ENCODE data around the gene HIP1.
"Not testable (repeated sequence)": the region's sequence is repeated elsewhere in the genome, so short reads cannot be mapped to it uniquely, and the experiment has no call there.

The HIP1 gene

DNA sequence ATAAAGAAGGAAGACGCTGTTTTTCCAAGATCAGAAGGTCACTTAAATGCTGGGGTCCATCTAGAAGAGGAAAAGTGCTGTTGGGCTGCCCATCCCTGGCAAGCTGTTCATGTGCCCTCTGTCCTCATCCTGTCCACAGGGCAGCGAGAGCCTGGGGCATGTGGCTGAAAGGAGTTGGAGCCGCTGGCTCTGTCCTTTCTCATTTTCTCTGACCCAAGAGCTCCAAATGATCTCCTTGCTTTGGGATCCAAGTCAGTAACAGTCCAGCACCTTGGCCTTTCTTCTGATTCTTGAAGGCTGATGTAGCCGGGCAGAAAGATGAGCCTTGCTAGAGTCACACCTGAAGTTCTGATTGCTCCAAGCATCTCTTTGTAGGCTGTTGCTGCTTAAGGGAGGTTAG lies 202.2 kb downstream of the HIP1 start:
- ATAC-seq (replicated peaks): no peak
- H3K36me3 Mint-ChIP-seq: peaks cover 5 to 10% of the 10 kb centered on the region in 2 donors

DNA sequence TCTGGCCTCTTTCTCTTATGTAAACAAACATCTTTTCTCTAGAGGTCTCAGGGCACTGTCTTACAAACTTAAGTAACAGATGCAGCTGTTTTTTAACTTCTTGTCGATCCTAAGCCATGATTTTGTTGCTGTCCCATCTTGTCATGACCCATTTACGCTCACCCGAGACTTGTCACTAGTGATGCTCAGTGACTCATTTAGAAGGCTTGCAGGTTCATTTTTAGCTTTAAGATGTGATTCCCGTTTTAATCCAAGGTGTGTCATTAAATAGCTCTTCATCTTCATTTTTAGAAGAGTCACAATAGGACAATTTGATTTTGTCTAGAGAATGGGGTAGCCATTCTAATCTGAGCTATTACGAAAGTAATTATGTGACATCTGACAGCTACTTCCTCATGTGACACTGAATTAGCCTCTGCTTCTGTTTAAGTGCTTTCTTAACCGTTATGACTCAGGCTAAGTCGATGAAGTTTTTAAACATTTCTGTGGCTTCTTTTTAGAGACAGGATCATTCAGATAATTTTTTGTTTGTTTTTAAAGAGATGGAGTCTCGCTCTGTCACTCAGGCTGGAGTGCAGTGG lies 203.9 kb downstream of the HIP1 start:
- ATAC-seq (replicated peaks) (peak; percentile 98 to 99), DNase-seq (no peak)
- Mint-ChIP-seq H3K4me1 (peaks cover 5 to 10% of the 10 kb centered on the region in 2 donors), H3K4me3 (no peak overlapping the region), H3K36me3 (peaks cover 5 to 9% of the 10 kb centered on the region in 2 donors), H3K9me3 (no peaks in the 10 kb centered on the region), H3K27ac (peak overlapping the region; percentile 34), H3K27me3 (no peaks in the 10 kb centered on the region)

More for the DNA sequence above, 202.2 kb downstream of the HIP1 start:
- H3K4me1 Mint-ChIP-seq: peaks cover 5 to 10% of the 10 kb centered on the region in 2 donors
- H3K27ac Mint-ChIP-seq: no peak overlapping the region
- H3K4me3 Mint-ChIP-seq: no peak overlapping the region
- no peak for DNase-seq
- no peaks in the 10 kb centered on the region for H3K9me3 Mint-ChIP-seq
- H3K27me3 Mint-ChIP-seq: no peaks in the 10 kb centered on the region

DNA sequence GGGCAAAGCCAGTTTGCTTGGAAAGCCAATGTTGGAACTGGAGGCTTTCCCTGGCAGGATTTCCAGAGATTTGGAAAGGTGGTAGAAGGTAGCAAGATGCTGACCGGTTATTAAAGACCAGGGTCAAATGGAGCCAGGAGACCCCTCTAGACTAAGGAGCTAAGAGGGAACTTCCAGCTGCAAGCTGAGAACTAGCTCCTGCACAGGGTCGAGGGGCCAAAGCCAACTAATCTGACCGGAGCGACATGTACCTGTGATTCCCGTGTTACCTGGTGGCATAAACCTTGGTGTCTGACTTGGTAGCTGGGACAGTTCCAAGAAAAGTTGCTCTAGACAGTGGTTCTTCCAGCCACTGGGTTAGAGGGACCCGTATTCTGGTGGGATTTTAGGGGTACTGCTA lies 204.8 kb downstream of the HIP1 start:
- H3K4me1 Mint-ChIP-seq: peaks cover 5 to 10% of the 10 kb centered on the region in 2 donors
- H3K27ac Mint-ChIP-seq: no peak overlapping the region
- DNase-seq (no peak), ATAC-seq (replicated peaks) (no peak)
- no peaks in the 10 kb centered on the region for H3K9me3 Mint-ChIP-seq
- no peaks in the 10 kb centered on the region for H3K27me3 Mint-ChIP-seq
- H3K36me3 Mint-ChIP-seq: peaks cover 4% of the 10 kb centered on the region in 2 donors
- no peak overlapping the region for H3K4me3 Mint-ChIP-seq

DNA sequence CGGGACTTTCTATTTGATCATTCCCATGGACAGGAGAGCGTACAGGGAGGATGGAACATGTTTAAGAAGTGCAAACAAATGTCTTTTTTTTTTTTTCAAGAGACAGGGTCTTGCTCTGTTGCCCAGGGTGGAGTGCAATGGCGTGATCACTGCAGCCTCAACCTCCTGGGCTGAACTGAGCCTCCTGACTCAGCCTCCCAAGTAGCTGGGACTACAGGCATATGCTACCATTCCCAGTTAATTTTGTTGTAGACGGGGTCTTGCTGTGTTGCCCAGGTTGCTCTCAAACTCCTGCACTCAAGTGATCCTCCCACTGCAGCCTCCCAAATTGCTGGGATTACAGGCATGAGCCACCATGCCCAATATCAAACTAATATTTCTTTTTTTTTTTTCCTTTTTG lies 206.1 kb downstream of the HIP1 start:
- ATAC-seq (replicated peaks): no peak
- no peak overlapping the region for H3K4me3 Mint-ChIP-seq
- DNase-seq: no peak
- H3K36me3 Mint-ChIP-seq: peaks cover 4% of the 10 kb centered on the region in 2 donors
- no peaks in the 10 kb centered on the region for H3K9me3 Mint-ChIP-seq
- H3K27me3 Mint-ChIP-seq: no peaks in the 10 kb centered on the region
- no peak overlapping the region for H3K27ac Mint-ChIP-seq
- H3K4me1 Mint-ChIP-seq: peaks cover 9 to 19% of the 10 kb centered on the region in 2 donors

DNA sequence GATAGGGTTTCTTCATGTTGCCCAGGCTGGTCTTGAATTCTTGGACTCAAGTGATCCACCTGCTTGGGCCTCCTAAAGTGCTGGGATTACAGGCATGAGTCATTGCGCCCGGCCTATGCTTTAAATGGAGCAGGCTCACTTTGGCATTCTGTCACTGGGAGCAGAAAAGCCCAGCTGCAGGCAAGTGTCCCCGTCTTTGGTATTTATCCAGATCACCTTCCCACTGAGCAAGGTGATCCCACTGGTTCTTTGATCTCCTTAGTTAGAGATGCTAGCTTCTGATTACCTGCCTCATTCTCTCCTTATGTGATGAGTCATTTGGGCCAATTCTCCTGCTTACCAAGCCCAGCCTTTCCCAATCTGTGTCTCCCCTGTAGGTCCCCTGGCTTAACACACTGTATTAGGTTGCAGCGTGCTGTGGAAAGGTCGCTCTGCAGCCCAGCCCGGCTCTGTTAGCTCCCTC lies 207.4 kb downstream of the HIP1 start:
- Mint-ChIP-seq H3K36me3 (peaks cover 5 to 6% of the 10 kb centered on the region in 2 donors), H3K4me1 (peaks cover 12 to 31% of the 10 kb centered on the region in 2 donors), H3K27me3 (no peaks in the 10 kb centered on the region), H3K9me3 (no peaks in the 10 kb centered on the region), H3K4me3 (no peak overlapping the region), H3K27ac (no peak overlapping the region)
- DNase-seq (no peak), ATAC-seq (replicated peaks) (no peak)

DNA sequence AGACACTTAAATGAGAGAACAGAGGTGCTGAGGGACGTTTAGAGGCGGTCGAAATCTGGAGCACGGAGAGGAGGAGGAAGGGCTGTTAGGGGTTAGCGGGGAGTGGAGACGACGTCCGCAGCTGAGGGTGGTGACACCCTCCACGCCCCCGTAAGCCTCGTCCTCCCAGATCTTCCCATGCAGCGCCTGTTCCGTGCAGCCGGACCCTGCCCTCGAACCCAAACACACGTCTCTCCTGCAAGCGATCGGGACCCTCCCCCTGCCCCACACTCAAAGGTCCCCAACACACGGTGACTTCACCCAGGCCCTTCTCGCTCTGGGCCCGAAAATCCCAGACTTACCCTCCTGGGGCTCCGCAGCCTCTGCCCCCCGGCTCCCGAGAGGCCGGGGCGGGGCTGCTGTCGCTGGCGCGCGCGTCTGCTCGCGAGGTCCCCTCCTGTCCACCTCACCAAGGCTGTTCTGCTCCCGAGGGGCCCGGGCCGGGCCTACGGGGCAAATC lies 211.5 kb downstream of the HIP1 start:
- peak overlapping the region; percentile 96 to 98 for H3K4me3 Mint-ChIP-seq
- peak in 1 of 2 donors; percentile 20 for ATAC-seq (replicated peaks)
- H3K4me1 Mint-ChIP-seq: peaks cover 9 to 40% of the 10 kb centered on the region in 2 donors
- not testable (repeated sequence) for H3K27me3 Mint-ChIP-seq, H3K9me3 Mint-ChIP-seq, DNase-seq
- H3K36me3 Mint-ChIP-seq: peaks cover 15 to 27% of the 10 kb centered on the region in 2 donors
- peak overlapping the region; percentile 96 for H3K27ac Mint-ChIP-seq

DNA sequence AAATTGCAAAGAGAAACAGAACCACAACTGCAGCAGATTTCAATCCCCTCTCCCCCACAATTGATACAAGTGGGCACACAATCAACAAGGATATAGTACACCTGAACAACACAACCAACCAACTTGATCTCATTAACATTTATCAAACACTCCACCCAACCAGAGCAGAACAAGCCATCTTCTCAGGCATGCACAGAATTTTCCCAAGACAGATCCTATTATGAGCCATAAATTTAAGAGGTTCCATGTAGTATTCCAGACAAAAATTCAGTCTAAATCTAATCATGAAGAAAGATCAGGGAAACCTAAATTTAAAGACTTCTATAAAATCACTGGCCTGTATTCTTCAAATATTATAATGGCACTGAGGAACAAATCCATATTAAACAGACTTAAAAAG lies 217.0 kb downstream of the HIP1 start:
- peaks cover 40 to 50% of the 10 kb centered on the region in 2 donors for H3K36me3 Mint-ChIP-seq

DNA sequence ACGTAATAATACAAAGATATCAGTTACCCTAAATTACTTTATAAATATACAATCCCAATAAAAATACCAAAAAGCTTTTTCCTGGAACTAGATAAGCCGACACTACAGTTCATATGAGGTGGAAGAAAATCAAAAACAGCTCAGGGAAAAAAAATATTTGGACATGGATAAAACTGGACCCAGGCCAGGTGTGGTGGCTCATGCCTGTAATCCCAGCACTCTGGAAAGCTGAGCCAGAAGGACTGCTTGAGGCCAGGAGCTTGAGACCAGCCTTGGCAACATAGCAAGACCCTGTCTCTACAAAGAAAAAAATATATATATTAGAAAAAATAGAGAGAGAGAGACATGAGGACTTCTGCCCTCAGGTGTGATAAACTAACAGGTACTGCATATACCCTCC lies 219.9 kb downstream of the HIP1 start:
- not testable (repeated sequence) for ATAC-seq (replicated peaks); H3K27me3 Mint-ChIP-seq; H3K4me3 Mint-ChIP-seq; H3K27ac Mint-ChIP-seq; DNase-seq; H3K9me3 Mint-ChIP-seq
- Mint-ChIP-seq H3K4me1 (peaks cover 4 to 15% of the 10 kb centered on the region in 2 donors), H3K36me3 (peaks cover 35 to 45% of the 10 kb centered on the region in 2 donors)

More for the DNA sequence above, 217.0 kb downstream of the HIP1 start:
- not testable (repeated sequence) for H3K9me3 Mint-ChIP-seq; H3K27ac Mint-ChIP-seq; H3K4me3 Mint-ChIP-seq; DNase-seq; H3K27me3 Mint-ChIP-seq; ATAC-seq (replicated peaks)
- H3K4me1 Mint-ChIP-seq: peaks cover 6 to 32% of the 10 kb centered on the region in 2 donors

DNA sequence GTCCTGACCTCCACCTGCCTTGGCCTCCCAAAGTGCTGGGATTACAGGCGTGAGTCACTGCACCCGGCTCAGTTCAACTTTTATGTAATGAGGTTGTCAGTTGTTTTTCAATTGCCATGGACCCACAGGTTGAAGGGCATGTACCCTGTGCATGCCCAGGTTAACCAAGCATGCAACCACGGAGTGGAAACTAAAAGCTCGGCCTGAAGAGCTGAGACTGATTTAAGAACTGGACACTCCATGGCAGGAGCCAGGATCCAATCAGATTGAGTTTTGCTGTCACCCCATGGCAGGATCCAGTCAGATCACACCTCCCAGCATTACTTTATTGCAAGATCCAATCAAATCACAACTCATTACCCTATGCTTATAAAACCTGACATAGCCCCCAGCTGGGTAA lies 229.7 kb downstream of the HIP1 start:
- H3K36me3 Mint-ChIP-seq, H3K9me3 Mint-ChIP-seq, H3K27me3 Mint-ChIP-seq, H3K4me1 Mint-ChIP-seq, H3K4me3 Mint-ChIP-seq: not testable (repeated sequence)
- DNase-seq (peak; percentile 48), ATAC-seq (replicated peaks) (peak; percentile 80 to 93)
- H3K27ac Mint-ChIP-seq: peak overlapping the region; percentile 71

DNA sequence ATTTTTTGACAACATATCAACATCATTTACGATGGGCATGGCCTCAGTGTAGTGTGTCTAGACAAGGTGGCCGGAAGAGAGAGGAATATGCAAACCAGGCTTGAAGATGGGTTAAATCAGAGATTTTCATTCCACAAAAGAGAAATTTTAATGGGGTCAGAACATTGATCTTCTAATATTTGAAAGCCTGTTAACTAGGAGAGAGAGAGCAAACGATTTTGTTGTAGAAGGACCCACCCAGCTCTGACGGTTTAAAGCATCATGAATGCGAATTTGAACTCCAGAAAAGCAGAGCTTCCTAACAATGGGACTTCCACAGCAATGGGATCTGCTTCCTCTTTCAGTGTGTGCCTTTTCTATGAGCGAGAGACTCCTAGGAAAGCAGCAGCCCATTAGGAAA lies 246.7 kb downstream of the HIP1 start, which contains the start of gene SPDYE5:
Gene SPDYE5 (plus strand): TSS at position 301 of the 400 bp plus-strand sequence. CDS start 1,728 bp downstream, outside the sequence.
- H3K9me3 Mint-ChIP-seq; DNase-seq; H3K27me3 Mint-ChIP-seq; H3K27ac Mint-ChIP-seq; H3K4me1 Mint-ChIP-seq; ATAC-seq (replicated peaks); H3K4me3 Mint-ChIP-seq; H3K36me3 Mint-ChIP-seq: not testable (repeated sequence)

DNA sequence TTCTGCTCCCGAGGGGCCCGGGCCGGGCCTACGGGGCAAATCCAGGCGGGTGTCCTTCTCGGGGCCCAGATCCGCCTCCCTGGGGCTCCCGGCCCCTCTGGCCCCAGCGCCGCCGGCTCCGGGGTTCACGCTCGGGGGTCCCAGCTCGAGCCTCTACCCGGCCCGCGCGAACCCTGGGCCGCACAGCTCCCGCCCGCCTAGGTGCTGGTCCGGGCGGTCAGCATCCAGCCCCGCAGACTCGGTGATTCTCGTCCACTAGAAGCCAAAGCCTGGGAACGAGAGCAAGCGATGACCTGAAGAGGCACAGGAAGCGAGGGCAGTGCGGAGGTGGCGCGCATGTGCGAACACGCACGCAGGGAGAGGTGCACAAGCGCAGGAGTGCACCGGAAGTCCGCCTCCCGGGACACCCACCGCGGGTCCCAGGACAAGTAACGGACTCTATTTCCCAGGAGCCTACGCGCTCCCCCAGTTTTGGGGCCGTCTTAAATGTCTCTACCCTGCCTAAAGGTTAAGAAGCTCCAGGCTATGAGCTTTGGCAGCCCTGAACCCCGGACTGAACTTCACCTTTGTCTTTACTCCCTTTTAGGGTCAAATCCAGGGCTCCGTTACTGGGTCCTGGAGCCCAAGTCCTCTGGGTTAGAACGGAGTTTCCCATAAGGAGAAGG lies 252.6 kb downstream of the HIP1 start, which contains the start of gene POM121C:
Gene POM121C (minus strand): TSS at position 321 of the 665 bp plus-strand sequence. CDS start 44,803 bp downstream, outside the sequence.
- DNase-seq (peak; percentile 85), ATAC-seq (replicated peaks) (peak; percentile 99 to 100)
- H3K4me3 Mint-ChIP-seq: peak within 1 kb of the TSS; percentile 94 to 95
- H3K36me3 Mint-ChIP-seq, H3K27me3 Mint-ChIP-seq, H3K9me3 Mint-ChIP-seq, H3K4me1 Mint-ChIP-seq: not testable (repeated sequence)
- H3K27ac Mint-ChIP-seq: peak within 1 kb of the TSS; percentile 91

DNA sequence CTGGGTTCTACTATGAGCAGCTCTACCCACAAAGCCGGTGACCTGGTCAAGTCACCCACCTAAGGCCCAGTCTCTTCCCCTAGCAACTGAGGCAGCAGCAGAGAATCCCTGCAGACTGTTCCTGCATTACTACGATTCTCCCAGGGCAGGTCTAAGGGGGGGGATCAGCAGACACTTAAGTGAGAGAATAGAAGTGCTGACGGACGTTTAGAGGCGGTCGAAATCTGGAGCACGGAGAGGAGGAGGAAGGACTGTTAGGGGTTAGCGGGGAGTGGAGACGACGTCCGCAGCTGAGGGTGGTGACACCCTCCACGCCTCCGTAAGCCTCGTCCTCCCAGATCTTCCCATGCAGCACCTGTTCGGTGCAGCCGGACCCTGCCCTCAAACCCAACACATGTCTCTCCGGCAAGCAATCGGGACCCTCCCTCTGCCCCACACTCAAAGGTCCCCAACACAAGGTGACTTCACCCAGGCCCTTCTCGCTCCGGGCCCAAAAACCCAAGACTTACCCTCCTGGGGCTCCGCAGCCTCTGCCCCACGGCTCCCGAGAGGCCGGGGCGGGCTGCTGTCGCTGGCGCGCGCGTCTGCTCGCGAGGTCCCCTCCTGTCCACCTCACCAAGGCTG lies 253.3 kb downstream of the HIP1 start:
- H3K4me3 Mint-ChIP-seq: peak overlapping the region; percentile 94 to 95
- peak; percentile 3 for DNase-seq
- H3K27me3 Mint-ChIP-seq, H3K9me3 Mint-ChIP-seq, H3K36me3 Mint-ChIP-seq, H3K4me1 Mint-ChIP-seq: not testable (repeated sequence)
- H3K27ac Mint-ChIP-seq: peak overlapping the region; percentile 91
- peak in 1 of 2 donors; percentile 1 for ATAC-seq (replicated peaks)
